ENCODE results near the gene TTC7B.

TTC7B gene

DNA sequence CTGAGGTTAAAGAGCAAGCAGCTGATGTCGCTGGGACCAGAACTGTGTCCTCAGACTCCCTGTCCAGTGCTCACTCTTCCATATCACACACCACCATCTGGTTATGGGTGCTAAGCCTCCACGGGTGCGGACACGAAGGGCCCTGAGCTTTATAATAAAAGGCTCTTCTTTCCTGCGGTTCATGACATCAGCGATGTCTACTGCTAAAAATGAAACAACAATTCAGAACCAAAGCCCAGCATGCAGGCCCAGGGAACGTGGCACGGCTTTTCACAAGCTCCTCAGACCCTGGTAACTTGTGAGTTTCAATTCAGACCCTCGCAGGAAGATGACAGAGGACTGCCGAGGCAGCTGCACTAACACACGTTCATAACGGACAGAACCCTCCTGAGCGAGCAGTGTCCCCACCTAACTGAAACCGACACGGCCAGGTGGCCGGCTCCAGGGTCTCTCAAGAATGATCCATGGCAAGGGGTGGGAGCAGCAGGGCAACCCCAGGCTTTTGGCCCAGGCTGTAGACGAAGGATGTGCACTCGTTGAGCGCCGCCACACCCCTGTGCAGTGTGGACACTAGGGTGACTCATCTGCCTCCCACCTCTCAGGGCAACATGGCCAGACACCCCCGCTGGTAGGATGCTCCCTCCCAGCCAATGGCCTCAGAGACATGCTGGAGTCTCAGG, 239.1 kb downstream of the TTC7B start:
- DNase-seq (ENCODE audit: low read depth), result peak; percentile 15
- TF ChIP-seq, protein P1, sequence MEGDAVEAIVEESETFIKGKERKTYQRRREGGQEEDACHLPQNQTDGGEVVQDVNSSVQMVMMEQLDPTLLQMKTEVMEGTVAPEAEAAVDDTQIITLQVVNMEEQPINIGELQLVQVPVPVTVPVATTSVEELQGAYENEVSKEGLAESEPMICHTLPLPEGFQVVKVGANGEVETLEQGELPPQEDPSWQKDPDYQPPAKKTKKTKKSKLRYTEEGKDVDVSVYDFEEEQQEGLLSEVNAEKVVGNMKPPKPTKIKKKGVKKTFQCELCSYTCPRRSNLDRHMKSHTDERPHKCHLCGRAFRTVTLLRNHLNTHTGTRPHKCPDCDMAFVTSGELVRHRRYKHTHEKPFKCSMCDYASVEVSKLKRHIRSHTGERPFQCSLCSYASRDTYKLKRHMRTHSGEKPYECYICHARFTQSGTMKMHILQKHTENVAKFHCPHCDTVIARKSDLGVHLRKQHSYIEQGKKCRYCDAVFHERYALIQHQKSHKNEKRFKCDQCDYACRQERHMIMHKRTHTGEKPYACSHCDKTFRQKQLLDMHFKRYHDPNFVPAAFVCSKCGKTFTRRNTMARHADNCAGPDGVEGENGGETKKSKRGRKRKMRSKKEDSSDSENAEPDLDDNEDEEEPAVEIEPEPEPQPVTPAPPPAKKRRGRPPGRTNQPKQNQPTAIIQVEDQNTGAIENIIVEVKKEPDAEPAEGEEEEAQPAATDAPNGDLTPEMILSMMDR (conservative IDR thresholded peaks at IDR 0.05; ENCODE audit: control insufficient read depth, insufficient read depth, low read depth, low read length), result no peak
- no peak overlapping the region for H3K4me3 ChIP-seq (ENCODE audit: control insufficient read depth, low read depth, low read length)

DNA sequence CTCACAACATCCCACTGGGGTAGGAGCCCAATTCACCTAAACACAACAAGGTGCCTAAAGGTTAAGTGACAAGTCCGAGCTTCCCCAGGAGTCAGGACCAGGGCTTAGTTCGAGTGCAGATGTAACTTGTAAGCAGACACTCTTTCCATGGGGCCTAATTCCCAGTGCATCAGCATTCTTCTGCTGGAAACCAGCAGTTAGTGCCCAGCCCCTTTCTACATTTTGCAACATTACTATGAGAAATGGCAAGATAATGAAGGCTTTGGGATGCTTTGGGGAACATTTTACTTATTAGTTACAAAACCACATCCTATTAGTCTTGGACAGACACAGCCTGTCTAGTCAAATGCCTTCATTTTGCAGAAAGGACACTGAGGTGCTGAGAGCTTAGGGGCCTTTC, 239.6 kb downstream of the TTC7B start:
- DNase-seq (ENCODE audit: low read depth), result peak; percentile 58
- TF ChIP-seq, protein P1 (conservative IDR thresholded peaks at IDR 0.05; ENCODE audit: control insufficient read depth, insufficient read depth, low read depth, low read length), result no peak
- no peak overlapping the region for H3K4me3 ChIP-seq (ENCODE audit: control insufficient read depth, low read depth, low read length)

DNA sequence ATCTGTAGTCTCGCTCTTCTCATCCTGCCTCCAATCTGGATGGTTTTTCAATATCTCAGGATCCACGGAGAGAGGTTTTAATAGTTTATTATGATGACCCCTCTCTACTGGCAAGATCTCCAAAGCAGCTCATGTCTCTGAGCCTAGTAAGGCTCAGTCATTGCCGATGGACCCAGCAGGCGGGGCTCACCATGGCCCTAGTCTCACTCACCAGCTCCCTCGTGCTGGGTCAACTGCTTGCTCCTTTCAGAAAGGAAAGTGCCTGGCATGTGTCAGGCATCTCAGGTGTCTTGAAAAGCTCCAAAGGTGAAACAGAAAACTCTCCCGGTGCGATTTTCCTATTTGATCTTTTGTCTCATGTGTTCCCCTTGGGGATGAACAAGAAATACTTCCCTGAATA, 240.4 kb downstream of the TTC7B start:
- no peak for DNase-seq (ENCODE audit: low read depth)
- H3K4me3 ChIP-seq (ENCODE audit: control insufficient read depth, low read depth, low read length), result no peak overlapping the region
- TF ChIP-seq, protein P1 (conservative IDR thresholded peaks at IDR 0.05; ENCODE audit: control insufficient read depth, insufficient read depth, low read depth, low read length), result no peak

DNA sequence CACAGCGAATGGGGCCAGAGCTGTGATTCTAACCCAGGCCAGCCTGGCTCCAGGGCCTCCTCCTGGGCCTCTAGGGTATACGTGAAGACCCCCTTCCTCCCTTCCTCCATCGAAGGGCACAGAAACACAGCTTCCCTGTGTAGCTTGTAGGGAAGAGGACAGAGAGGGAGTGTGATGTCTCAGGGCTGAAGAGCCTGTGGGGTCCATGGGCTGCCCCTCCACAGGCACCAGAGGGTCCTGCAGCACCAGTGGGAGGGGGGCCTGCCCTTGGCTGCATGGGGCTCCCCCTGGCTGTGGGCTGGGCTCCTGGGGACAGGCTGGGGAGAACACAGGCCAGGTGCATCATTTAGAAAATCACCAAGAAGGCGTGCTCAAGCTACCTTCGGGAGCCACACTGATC, 240.9 kb downstream of the TTC7B start:
- TF ChIP-seq, protein P1 (conservative IDR thresholded peaks at IDR 0.05; ENCODE audit: control insufficient read depth, insufficient read depth, low read depth, low read length), result no peak

DNA sequence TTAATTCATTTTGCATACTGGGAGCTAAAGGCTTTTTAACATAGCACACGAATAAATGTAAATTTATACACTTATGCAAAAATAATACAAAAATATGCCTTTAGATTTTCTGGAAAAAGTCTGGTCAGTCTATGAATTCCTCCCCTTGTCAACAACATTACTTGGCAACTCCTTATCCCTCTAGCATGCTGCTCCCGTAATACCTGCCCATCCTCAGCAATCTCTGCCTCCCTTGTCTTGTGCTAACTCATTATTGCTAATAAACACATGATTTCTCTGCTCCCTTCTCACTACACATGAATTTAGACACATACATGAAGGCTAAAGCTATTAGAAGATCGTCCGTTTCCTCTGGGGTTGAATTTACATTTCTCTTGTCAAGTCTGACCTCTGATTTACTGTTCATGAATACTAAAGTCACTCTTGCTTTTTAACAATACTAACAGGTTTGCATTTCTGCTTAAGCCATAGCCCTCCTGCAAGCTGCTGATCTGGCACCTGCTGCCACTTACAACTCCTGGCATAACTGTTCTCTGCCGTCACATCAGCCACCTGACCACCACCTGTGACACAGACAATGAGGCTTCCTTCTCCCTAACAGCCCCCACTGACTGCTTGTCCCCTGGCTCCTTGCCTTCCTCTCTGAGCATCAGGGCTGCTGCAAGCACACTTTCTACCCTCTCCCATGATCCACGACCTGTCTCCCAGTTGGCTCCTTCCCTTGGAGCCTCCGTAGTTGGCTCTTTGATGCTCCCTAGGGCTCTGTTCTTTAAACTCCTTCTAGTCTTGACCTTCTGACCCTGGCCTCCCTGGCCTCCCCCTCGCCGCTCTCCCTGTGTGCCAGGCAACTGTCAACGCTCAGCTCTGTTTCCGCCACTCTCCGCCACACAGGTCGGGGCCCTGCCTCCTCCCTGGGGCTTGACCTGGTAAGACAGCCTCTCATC, 241.8 kb downstream of the TTC7B start:
- no peak for DNase-seq (ENCODE audit: low read depth)
- no peak overlapping the region for H3K4me3 ChIP-seq (ENCODE audit: control insufficient read depth, low read depth, low read length)
- TF ChIP-seq, protein P1 (conservative IDR thresholded peaks at IDR 0.05; ENCODE audit: control insufficient read depth, insufficient read depth, low read depth, low read length), result no peak

More for the DNA sequence above, 240.9 kb downstream of the TTC7B start:
- no peak overlapping the region for H3K4me3 ChIP-seq (ENCODE audit: control insufficient read depth, low read depth, low read length)
- no peak for DNase-seq (ENCODE audit: low read depth)

DNA sequence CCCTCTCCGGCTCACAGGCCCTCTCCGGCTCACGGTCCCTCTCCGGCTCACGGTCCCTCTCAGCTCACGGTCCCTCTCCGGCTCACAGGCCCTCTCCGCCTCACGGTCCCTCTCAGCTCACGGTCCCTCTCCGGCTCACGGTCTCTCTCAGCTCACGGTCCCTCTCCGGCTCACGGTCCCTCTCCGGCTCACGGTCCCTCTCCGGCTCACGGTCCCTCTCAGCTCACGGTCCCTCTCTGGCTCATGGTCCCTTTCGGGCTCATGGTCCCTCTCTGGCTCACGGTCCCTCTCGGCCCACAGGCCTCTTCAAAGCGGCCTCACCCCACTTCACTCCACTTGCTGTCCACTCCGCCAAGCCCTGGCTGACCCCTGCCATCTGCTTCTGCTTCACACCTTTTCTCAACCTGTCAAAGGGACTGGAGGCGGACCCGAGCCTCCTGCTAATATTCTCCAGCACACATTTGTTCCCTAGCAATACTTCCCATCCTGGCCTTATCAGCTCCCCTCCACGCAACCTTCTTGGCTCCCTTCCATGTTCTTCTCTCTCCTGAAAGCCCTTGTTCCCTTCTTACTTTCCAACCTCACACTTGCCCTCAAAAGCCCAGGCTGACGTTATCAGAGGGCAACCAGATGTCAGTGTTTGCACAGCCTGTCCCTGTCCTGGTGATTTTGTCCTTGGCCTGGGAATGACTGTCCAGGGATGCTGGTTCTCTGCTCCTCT, 242.7 kb downstream of the TTC7B start:
- TF ChIP-seq, protein P1 (conservative IDR thresholded peaks at IDR 0.05; ENCODE audit: control insufficient read depth, insufficient read depth, low read depth, low read length), result no peak
- no peak for DNase-seq (ENCODE audit: low read depth)
- no peak overlapping the region for H3K4me3 ChIP-seq (ENCODE audit: control insufficient read depth, low read depth, low read length)
